Thymus (tissue), 11 donors: ENCODE measurements around the gene ZFAND4. TPM values are rescaled to one million over a fixed set of nuclear protein-coding genes. Genes with fewer than 3 reads are reported as not detected.
"Not testable (repeated sequence)": the region's sequence is repeated elsewhere in the genome, so short reads cannot be mapped to it uniquely, and the experiment has no call there.

Source experiments
- DNase-seq, 9 donors: peaks; one replicate each; pipeline ENCODE4 v3.0.0-alpha.2; 2013; ENCODE audit warnings: low spot score in 9 of 9, low read depth in 6 of 9, missing footprints in 1 of 9
- H3K27ac ChIP-seq, 2 donors: one replicate each; pipeline ENCODE4 v1.5.1; 2013; ENCODE audit warnings: control low read depth in 1 of 2, low read depth in 1 of 2, low read length in 1 of 2, mild to moderate bottlenecking in 1 of 2, moderate library complexity in 1 of 2
- H3K27me3 ChIP-seq, 2 donors: one replicate each; pipeline ENCODE4 v1.5.1; 2013; ENCODE audit warnings: low read length in 1 of 2; ENCODE audit not compliant: control insufficient read depth in 2 of 2, insufficient read depth in 1 of 2
- H3K36me3 ChIP-seq, 2 donors: one replicate each; pipeline ENCODE4 v1.5.1; 2013; ENCODE audit warnings: low read length in 1 of 2, mild to moderate bottlenecking in 1 of 2, moderate library complexity in 1 of 2; ENCODE audit not compliant: control insufficient read depth in 2 of 2, insufficient read depth in 2 of 2
- H3K4me1 ChIP-seq, 2 donors: one replicate each; pipeline ENCODE4 v1.5.1; 2013; ENCODE audit warnings: low read length in 2 of 2; ENCODE audit not compliant: control insufficient read depth in 2 of 2, insufficient read depth in 2 of 2
- H3K4me3 ChIP-seq, 2 donors: one replicate each; pipeline ENCODE4 v1.5.1; 2013; ENCODE audit warnings: low read length in 2 of 2, control low read depth in 1 of 2, mild to moderate bottlenecking in 1 of 2
- H3K9me3 ChIP-seq, 2 donors: one replicate each; pipeline ENCODE4 v1.5.1; 2013; ENCODE audit warnings: low read length in 1 of 2, mild to moderate bottlenecking in 1 of 2; ENCODE audit not compliant: control insufficient read depth in 2 of 2, insufficient read depth in 1 of 2
- WGBS: extraction: QIAGEN DNeasy Blood & Tissue Kit; methylation state at CpG from one replicate; pipeline ENCODE4 v1.1.7; 2013; 5-methylcytosine and 5-hydroxymethylcytosine counted together
- polyA plus RNA-seq: library from polyadenylated mRNA; stranded (reverse); fragments of 200-250 nt; gene quantifications from one replicate; pipeline ENCODE4 v1.2.3, GENCODE V29; 2013
- total RNA-seq: library from RNA; stranded (reverse); fragments of 120-200 nt; gene quantifications from one replicate; pipeline ENCODE4 v1.2.4, GENCODE V29; 2013
- donor health status: healthy.

ZFAND4 gene
- total and polyA plus RNA-seq, 2 donors: 10.3 to 20.4 TPM

- not testable (repeated sequence) for H3K36me3 ChIP-seq, DNase-seq, H3K4me3 ChIP-seq, H3K4me1 ChIP-seq, H3K27ac ChIP-seq, H3K27me3 ChIP-seq, H3K9me3 ChIP-seq
- WGBS: 96% methylated on average over 11 of the region's 11 CpGs
These were observed 97.4 kb downstream of the ZFAND4 start for GRCh38 chr10:45575032-45575761.

GRCh38 chr10:45569471-45569870, 103.1 kb downstream of the ZFAND4 start:
- Histone ChIP-seq H3K27me3 (no peaks in the 10 kb centered on the region), H3K9me3 (no peaks in the 10 kb centered on the region), H3K4me1 (no peaks in the 10 kb centered on the region), H3K36me3 (no peaks in the 10 kb centered on the region), H3K4me3 (no peak overlapping the region), H3K27ac (no peak overlapping the region)
- WGBS: 99% methylated on average over 3 of the region's 3 CpGs
- no peak for DNase-seq

GRCh38 chr10:45566415-45566814, 106.2 kb downstream of the ZFAND4 start:
- Histone ChIP-seq H3K4me3 (no peak overlapping the region), H3K36me3 (no peaks in the 10 kb centered on the region), H3K4me1 (no peaks in the 10 kb centered on the region), H3K27me3 (no peaks in the 10 kb centered on the region), H3K27ac (no peak overlapping the region), H3K9me3 (no peaks in the 10 kb centered on the region)
- 98% methylated on average over 3 of the region's 3 CpGs for WGBS
- DNase-seq: no peak

Other genes with a start within 250 kb of the ZFAND4 start
- 26.2 TPM for gene WASHC2C, start 54.5 kb upstream of the ZFAND4 start, total RNA-seq
- 27.7 TPM for gene WASHC2C, start 54.5 kb upstream of the ZFAND4 start, polyA plus RNA-seq
- gene AGAP4, start 174.7 kb upstream of the ZFAND4 start, total RNA-seq: 8.8 TPM
- 33.7 TPM for gene AGAP4, start 174.7 kb upstream of the ZFAND4 start, polyA plus RNA-seq